ENCODE data around the gene JAG2. TPM values are rescaled to one million over a fixed set of nuclear protein-coding genes. Genes with fewer than 3 reads are reported as not detected.
A peak's percentile ranks its signal among the peaks of the same experiment; 100 is the strongest.

Gene JAG2
- total and polyA plus RNA-seq, 3 experiments from 2014 or later: 0.15 to 1.2 (median 0.37) TPM

DNA sequence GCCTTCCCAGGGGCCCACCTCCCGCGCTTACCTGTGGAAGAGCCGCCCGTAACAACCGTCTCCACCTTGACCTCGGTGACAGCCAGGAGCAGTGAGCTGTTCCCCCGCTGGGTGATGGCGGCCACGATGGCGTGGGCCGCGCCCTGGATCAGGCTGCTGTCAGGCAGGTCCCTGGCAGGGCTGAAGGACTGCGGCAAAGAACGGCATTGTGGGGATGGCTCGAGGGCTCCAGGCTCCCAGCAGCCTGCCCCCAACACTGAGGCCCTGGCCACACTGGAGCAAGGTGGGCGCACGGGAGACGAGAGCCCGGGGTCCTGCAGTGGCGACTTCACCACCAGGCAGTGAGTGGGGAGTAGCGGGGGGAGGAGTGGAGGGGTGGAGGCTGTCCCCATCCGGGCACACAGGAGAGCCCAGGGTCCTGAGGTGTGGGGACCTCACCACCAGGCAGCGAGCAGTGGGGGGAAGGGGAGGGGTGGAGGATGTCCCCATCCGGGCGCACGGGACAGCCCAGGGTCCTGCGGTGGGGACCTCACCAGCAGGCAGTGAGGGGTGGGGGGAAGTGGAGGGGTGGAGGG, 25.0 kb downstream of the JAG2 start:
- Mint-ChIP-seq H3K27ac (no peak overlapping the region), H3K4me1 (no peaks in the 10 kb centered on the region), H3K9me3 (peaks cover 0 to 5% (median 3%) of the 10 kb centered on the region in 5 donors), H3K27me3 (no peaks in the 10 kb centered on the region), H3K36me3 (peaks cover 0 to 4% (median 0%) of the 10 kb centered on the region in 3 donors), H3K4me3 (no peak overlapping the region)
- Histone ChIP-seq H3K4me3 (ENCODE audit: low read length) (no peak overlapping the region), H3K27ac (ENCODE audit: low read depth, low read length) (no peak overlapping the region), H3K36me3 (ENCODE audit: insufficient read depth, low read length) (no peaks in the 10 kb centered on the region), H3K4me1 (ENCODE audit: insufficient read depth, low read length) (no peaks in the 10 kb centered on the region), H3K27me3 (ENCODE audit: insufficient read depth, low read length, poor library complexity, severe bottlenecking) (no peaks in the 10 kb centered on the region), H3K9me3 (ENCODE audit: low read length) (no peaks in the 10 kb centered on the region)
- POLR2A ChIA-PET: no interaction called here
- DNase-seq: peak in 1 of 5 donors; percentile 43
- CTCF ChIA-PET: no interaction called here

DNA sequence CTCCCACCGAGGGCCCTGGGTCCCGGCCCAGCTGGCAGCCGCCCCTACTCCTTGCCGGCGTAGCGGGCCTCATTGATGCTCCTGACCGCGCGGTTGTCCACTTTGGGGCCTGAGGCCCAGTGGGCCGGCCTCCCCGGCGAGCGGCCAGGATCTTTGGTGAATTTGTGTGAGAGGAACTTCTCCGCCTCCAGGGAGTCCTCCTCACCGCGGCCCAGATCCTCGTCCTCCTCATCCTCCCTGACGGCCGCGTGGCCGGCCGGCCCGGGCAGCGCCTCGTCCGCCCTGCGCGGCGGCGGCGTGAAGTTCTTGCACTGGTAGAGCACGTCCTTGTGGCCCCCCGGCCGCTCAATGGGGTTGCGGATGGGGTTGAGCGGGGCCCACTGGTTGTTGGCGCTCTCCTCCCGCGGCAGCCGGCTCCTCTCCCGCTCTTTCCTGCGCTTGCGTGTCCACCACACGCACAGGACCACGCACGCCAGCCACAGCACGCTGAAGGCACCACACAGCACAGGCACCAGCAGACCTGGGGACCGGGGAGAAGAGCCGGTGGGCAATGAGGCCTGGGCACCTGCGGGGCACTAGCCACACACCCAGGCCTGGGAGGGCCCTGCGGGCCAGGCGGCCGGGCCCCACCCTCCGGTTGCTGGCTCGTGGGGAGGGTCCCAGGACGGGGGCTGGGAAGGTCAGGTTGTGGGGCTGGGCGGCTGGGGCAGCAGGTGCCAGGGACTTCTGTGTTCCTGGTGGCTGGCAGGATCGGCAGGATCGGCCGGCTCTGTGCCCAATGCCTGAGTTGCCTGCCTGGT, 25.7 kb downstream of the JAG2 start:
- Mint-ChIP-seq H3K4me1 (no peaks in the 10 kb centered on the region), H3K9me3 (peaks cover 0 to 5% (median 3%) of the 10 kb centered on the region in 5 donors), H3K4me3 (no peak overlapping the region), H3K27me3 (no peaks in the 10 kb centered on the region), H3K27ac (no peak overlapping the region), H3K36me3 (peaks cover 0 to 4% (median 0%) of the 10 kb centered on the region in 3 donors)
- Histone ChIP-seq H3K4me1 (ENCODE audit: insufficient read depth, low read length) (no peaks in the 10 kb centered on the region), H3K4me3 (ENCODE audit: low read length) (no peak overlapping the region), H3K27ac (ENCODE audit: low read depth, low read length) (no peak overlapping the region), H3K36me3 (ENCODE audit: insufficient read depth, low read length) (no peaks in the 10 kb centered on the region), H3K9me3 (ENCODE audit: low read length) (no peaks in the 10 kb centered on the region), H3K27me3 (ENCODE audit: insufficient read depth, low read length, poor library complexity, severe bottlenecking) (no peaks in the 10 kb centered on the region)
- DNase-seq: peak in 1 of 5 donors; percentile 39
- POLR2A ChIA-PET: no interaction called here
- CTCF ChIA-PET: no interaction called here

DNA sequence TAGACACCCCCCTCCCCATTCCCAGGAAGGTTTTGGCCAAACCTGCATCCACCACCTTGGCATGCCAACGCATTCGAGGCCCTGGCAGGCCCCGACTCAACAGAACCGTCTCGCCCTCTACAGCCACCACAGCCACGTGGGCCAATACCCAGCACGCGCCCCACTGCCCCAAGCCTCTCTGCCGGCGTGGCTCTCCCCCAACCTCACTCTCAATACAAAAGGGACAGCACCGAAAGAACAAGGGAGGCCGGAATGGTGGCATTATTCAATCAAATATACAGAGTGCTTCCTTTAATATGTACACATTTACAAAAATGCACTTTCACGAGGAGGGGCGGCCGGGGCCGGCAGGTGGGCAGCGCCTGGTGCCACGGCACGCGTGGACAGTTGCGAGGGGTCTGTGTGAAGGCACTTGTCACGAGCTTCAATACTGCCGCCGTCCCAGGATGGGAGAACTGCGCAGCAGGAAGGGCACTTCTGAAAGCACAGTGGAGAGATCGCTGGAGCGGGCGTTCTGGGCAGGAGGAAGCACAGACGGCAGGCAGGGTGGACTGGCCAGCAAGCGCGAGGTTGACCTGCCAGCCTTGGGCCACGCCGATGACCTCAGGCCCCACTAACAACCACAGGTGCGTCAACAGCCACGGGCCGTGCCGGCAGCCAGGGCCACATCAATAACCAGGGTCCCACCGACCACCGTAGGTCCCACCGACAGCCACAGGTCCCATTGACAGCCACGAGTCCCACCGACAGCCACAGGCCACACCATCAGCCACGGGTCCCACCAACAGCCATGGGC, 26.9 kb downstream of the JAG2 start:
- Histone ChIP-seq H3K4me3 (ENCODE audit: low read length) (no peak overlapping the region), H3K36me3 (ENCODE audit: insufficient read depth, low read length) (no peaks in the 10 kb centered on the region), H3K27me3 (ENCODE audit: insufficient read depth, low read length, poor library complexity, severe bottlenecking) (no peaks in the 10 kb centered on the region), H3K27ac (ENCODE audit: low read depth, low read length) (no peak overlapping the region), H3K9me3 (ENCODE audit: low read length) (no peaks in the 10 kb centered on the region), H3K4me1 (ENCODE audit: insufficient read depth, low read length) (no peaks in the 10 kb centered on the region)
- peak in 1 of 5 donors; percentile 38 for DNase-seq
- Mint-ChIP-seq H3K4me1 (no peaks in the 10 kb centered on the region), H3K27me3 (no peaks in the 10 kb centered on the region), H3K4me3 (no peak overlapping the region), H3K36me3 (peaks cover 0 to 4% (median 0%) of the 10 kb centered on the region in 3 donors), H3K27ac (peak overlapping the region in 1 of 8 donors; percentile 60), H3K9me3 (peaks cover 0 to 5% (median 3%) of the 10 kb centered on the region in 5 donors)
- CTCF ChIA-PET: no interaction called here
- POLR2A ChIA-PET: no interaction called here

DNA sequence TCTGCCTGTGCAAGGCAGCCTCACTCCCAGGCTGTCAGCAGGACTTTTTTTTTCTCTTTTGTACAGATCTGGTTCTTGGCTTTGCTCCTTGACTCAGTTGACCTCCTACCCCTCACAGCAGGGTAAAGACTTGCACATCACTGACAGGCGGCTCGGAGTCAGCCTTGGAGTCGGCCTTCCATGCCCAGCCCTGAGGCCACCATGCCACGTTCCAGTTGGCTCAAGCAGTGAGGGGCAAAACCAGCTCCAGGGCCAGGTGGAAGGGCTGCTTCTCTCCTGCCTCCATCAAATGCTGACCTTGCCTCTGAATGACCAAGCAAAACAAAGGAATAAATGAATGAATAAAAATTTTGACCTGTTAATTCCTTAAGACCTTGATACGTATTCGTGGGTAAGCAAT, 27.6 kb downstream of the JAG2 start:
- Mint-ChIP-seq H3K4me1 (no peaks in the 10 kb centered on the region), H3K9me3 (peaks cover 0 to 5% (median 3%) of the 10 kb centered on the region in 5 donors), H3K27ac (no peak overlapping the region), H3K27me3 (no peaks in the 10 kb centered on the region), H3K36me3 (peaks cover 0 to 4% (median 0%) of the 10 kb centered on the region in 3 donors), H3K4me3 (no peak overlapping the region)
- ChIA-PET POLR2A (no interaction called here), CTCF (no interaction called here)
- H3K4me1 ChIP-seq (ENCODE audit: insufficient read depth, low read length): no peaks in the 10 kb centered on the region
- H3K27ac ChIP-seq (ENCODE audit: low read depth, low read length): no peak overlapping the region
- H3K4me3 ChIP-seq (ENCODE audit: low read length): no peak overlapping the region
- no peaks in the 10 kb centered on the region for H3K36me3 ChIP-seq (ENCODE audit: insufficient read depth, low read length)
- H3K27me3 ChIP-seq (ENCODE audit: insufficient read depth, low read length, poor library complexity, severe bottlenecking): no peaks in the 10 kb centered on the region
- no peaks in the 10 kb centered on the region for H3K9me3 ChIP-seq (ENCODE audit: low read length)
- peak in 1 of 5 donors; percentile 19 for DNase-seq

DNA sequence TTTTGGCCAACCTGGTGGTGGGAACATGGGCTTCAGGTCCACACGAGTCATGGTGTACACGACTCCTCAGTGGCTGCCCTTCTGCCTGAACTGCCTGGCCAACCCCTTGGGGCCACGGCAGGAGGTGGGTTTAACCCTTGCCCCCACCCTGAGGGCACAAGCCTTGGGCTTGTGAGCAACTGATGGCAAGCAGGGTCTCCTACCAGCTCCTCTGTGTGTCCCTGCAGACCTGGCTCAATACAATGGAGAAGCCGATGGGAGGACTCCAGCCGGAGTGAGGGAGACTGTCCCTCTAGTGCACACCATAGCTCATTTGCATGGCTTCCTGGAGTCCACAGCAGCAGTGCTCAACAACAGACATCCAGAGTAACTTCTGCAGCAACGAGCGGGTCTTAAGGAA, 28.0 kb downstream of the JAG2 start:
- Histone ChIP-seq H3K27me3 (ENCODE audit: insufficient read depth, low read length, poor library complexity, severe bottlenecking) (no peaks in the 10 kb centered on the region), H3K27ac (ENCODE audit: low read depth, low read length) (no peak overlapping the region), H3K9me3 (ENCODE audit: low read length) (no peaks in the 10 kb centered on the region), H3K4me1 (ENCODE audit: insufficient read depth, low read length) (no peaks in the 10 kb centered on the region), H3K36me3 (ENCODE audit: insufficient read depth, low read length) (no peaks in the 10 kb centered on the region), H3K4me3 (ENCODE audit: low read length) (no peak overlapping the region)
- POLR2A ChIA-PET: no interaction called here
- H3K27ac Mint-ChIP-seq: no peak overlapping the region
- no peaks in the 10 kb centered on the region for H3K4me1 Mint-ChIP-seq
- CTCF ChIA-PET: no interaction called here
- peaks cover 0 to 5% (median 3%) of the 10 kb centered on the region in 5 donors for H3K9me3 Mint-ChIP-seq
- H3K4me3 Mint-ChIP-seq: no peak overlapping the region
- H3K36me3 Mint-ChIP-seq: peaks cover 0 to 4% (median 0%) of the 10 kb centered on the region in 3 donors
- DNase-seq: no peak
- H3K27me3 Mint-ChIP-seq: no peaks in the 10 kb centered on the region

DNA sequence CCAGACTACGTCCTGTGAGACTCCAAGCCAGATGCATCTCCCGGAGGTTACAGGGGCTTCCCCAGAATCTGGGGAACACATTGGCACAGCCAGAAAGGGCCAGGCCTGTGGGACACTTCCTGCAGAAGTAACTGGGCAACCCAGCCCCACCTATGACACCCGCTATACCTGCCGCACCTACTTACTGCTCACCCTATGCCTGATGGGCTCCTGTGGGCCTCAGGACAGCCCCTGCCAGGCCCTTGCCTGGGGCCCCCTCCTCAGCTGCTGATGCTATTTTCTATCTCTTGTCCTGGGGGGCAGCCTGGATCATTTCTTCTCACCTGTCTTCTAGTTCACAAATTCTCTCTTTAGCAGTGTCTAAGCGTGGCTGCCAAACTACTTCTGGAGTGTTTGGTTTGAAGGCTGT, 28.7 kb downstream of the JAG2 start:
- Histone ChIP-seq H3K4me3 (ENCODE audit: low read length) (no peak overlapping the region), H3K36me3 (ENCODE audit: insufficient read depth, low read length) (no peaks in the 10 kb centered on the region), H3K4me1 (ENCODE audit: insufficient read depth, low read length) (no peaks in the 10 kb centered on the region), H3K27ac (ENCODE audit: low read depth, low read length) (no peak overlapping the region), H3K27me3 (ENCODE audit: insufficient read depth, low read length, poor library complexity, severe bottlenecking) (no peaks in the 10 kb centered on the region), H3K9me3 (ENCODE audit: low read length) (no peaks in the 10 kb centered on the region)
- Mint-ChIP-seq H3K4me3 (no peak overlapping the region), H3K27me3 (peaks cover 0 to 2% of the 10 kb centered on the region in 2 donors), H3K9me3 (peaks cover 0 to 5% (median 3%) of the 10 kb centered on the region in 5 donors), H3K4me1 (no peaks in the 10 kb centered on the region), H3K36me3 (peaks cover 0 to 4% (median 0%) of the 10 kb centered on the region in 3 donors), H3K27ac (no peak overlapping the region)
- DNase-seq: no peak
- ChIA-PET POLR2A (no interaction called here), CTCF (no interaction called here)

DNA sequence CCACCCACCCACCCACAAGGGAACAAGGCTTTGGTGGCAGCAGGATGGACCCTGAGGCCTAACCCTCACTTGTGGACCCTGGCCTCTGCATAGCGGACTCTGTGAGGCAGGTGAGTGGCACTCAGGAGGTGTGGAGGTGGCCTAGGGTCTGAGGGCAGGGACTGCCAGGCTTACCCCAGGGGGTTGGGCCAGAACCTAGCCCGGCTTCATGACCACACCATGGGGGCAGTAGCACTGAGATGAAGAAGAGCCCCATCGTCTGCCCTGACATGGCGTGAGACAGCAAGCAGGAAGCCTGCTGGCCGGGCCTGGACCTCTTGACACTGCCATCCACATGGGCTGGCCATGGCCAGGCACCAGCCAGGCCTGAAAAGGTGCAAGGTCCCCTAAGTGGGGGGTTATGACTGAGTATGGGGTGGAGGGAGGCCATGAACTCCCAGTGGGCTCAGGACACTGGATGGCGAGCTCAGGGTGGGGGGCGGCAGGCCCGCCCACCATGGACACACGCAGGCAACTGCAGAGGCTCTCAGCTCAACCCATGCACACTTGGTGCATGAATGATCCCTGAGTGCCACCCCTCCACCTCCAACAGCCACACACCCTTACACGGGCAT, 29.3 kb downstream of the JAG2 start:
- H3K4me3 ChIP-seq (ENCODE audit: low read length): no peak overlapping the region
- no peaks in the 10 kb centered on the region for H3K36me3 ChIP-seq (ENCODE audit: insufficient read depth, low read length)
- no peak overlapping the region for H3K4me3 Mint-ChIP-seq
- peaks cover 0 to 5% (median 4%) of the 10 kb centered on the region in 5 donors for H3K9me3 Mint-ChIP-seq
- peaks cover 5 to 7% of the 10 kb centered on the region in 2 donors for H3K27me3 Mint-ChIP-seq
- no peaks in the 10 kb centered on the region for H3K9me3 ChIP-seq (ENCODE audit: low read length)
- H3K27ac Mint-ChIP-seq: no peak overlapping the region
- H3K4me1 Mint-ChIP-seq: no peaks in the 10 kb centered on the region
- peaks cover 0 to 4% (median under 1%) of the 10 kb centered on the region in 3 donors for H3K36me3 Mint-ChIP-seq
- no peak for DNase-seq
- ChIA-PET CTCF (no interaction called here), POLR2A (no interaction called here)
- no peaks in the 10 kb centered on the region for H3K27me3 ChIP-seq (ENCODE audit: insufficient read depth, low read length, poor library complexity, severe bottlenecking)
- no peaks in the 10 kb centered on the region for H3K4me1 ChIP-seq (ENCODE audit: insufficient read depth, low read length)
- H3K27ac ChIP-seq (ENCODE audit: low read depth, low read length): no peak overlapping the region
